ENCODE measurements around the gene DBT. TPM values are rescaled to one million over a fixed set of nuclear protein-coding genes. Genes with fewer than 3 reads are reported as not detected.

The DBT gene
- total RNA-seq, 1 experiment from 2014 or later, result 14.1 TPM

DNA sequence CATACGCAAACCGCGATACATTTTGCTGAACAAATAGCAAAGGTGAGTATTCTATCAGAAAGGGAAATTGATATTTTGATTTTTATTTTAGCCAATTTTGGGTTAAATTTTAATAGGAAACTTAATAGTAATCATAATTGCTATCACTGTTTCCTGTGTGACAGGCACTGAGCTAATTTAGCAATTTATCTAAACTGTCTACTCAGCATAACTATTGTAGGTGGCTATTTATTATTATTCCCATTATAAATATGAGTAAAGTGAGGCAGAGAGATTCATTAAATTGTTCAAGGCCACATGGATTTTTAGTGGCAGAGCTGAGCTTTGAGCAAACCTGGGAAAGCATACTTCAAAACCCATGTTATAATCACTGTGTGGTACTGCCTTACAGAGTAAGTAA lies 37.5 kb upstream of the DBT start:
- H3K9me3 ChIP-seq, result no peaks in the 10 kb centered on the region
- H3K36me3 ChIP-seq (ENCODE audit: control insufficient read depth, insufficient read depth, low read length), result no peaks in the 10 kb centered on the region; the same call in 1 of the 2 replicates
- POLR2A ChIA-PET, result no interaction called here
- intact Hi-C loops (cut with micrococcal nuclease; ENCODE audit: unreplicated experiment), result no loop called here
- no peak overlapping the region for H3K4me3 ChIP-seq (ENCODE audit: low read depth, low read length)
- no peak overlapping the region for H3K4me3 Mint-ChIP-seq (ENCODE audit: unreplicated experiment)
- no peak for DNase-seq
- H3K27ac Mint-ChIP-seq (ENCODE audit: unreplicated experiment), result no peak overlapping the region
- H3K4me1 ChIP-seq, result no peaks in the 10 kb centered on the region
- TF ChIP-seq, protein P1, sequence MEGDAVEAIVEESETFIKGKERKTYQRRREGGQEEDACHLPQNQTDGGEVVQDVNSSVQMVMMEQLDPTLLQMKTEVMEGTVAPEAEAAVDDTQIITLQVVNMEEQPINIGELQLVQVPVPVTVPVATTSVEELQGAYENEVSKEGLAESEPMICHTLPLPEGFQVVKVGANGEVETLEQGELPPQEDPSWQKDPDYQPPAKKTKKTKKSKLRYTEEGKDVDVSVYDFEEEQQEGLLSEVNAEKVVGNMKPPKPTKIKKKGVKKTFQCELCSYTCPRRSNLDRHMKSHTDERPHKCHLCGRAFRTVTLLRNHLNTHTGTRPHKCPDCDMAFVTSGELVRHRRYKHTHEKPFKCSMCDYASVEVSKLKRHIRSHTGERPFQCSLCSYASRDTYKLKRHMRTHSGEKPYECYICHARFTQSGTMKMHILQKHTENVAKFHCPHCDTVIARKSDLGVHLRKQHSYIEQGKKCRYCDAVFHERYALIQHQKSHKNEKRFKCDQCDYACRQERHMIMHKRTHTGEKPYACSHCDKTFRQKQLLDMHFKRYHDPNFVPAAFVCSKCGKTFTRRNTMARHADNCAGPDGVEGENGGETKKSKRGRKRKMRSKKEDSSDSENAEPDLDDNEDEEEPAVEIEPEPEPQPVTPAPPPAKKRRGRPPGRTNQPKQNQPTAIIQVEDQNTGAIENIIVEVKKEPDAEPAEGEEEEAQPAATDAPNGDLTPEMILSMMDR (IDR thresholded peaks at IDR 0.05; ENCODE audit: insufficient read depth in 1 of 2, low read depth in 1 of 2, low read length in 1 of 2, severe bottlenecking in 1 of 2, unreplicated experiment in 1 of 2), result no peak
- H3K4me1 Mint-ChIP-seq (ENCODE audit: low read depth, unreplicated experiment), result no peaks in the 10 kb centered on the region
- no peaks in the 10 kb centered on the region for H3K27me3 Mint-ChIP-seq (ENCODE audit: insufficient read depth, unreplicated experiment)
- CTCF ChIA-PET, result no interaction called here
- no TSS peak for BruUV-seq (replicated peaks)
- H3K27me3 ChIP-seq (replicated peaks; ENCODE audit: control insufficient read depth, insufficient read depth, low read length), result no peaks in the 10 kb centered on the region
- peaks cover 43% of the 10 kb centered on the region for H3K36me3 Mint-ChIP-seq (ENCODE audit: insufficient read depth, unreplicated experiment)
- no peaks in the 10 kb centered on the region for H3K9me3 Mint-ChIP-seq (ENCODE audit: unreplicated experiment)

DNA sequence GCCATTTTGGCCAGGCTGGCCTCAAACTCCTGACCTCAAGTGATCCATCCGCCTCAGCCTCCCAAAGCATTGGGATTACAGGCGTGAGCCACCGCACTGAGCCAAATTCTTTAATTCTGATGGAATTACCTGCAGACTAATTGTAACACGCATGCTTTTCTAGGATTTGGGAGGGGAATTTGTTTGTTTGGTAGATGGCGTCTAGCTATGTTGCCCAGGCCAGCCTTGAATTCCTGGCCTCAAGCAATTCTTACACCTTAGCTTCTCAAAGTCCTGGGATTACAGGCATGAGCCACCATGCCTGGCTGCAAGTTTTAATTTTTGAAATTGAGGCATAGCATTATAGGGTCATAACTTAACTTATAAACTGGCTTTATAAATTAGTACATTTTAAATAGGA lies 35.0 kb upstream of the DBT start:
- Mint-ChIP-seq H3K27ac (ENCODE audit: unreplicated experiment) (no peak overlapping the region), H3K36me3 (ENCODE audit: insufficient read depth, unreplicated experiment) (peaks cover 43% of the 10 kb centered on the region), H3K4me1 (ENCODE audit: low read depth, unreplicated experiment) (no peaks in the 10 kb centered on the region), H3K4me3 (ENCODE audit: unreplicated experiment) (no peak overlapping the region), H3K27me3 (ENCODE audit: insufficient read depth, unreplicated experiment) (no peaks in the 10 kb centered on the region), H3K9me3 (ENCODE audit: unreplicated experiment) (no peaks in the 10 kb centered on the region)
- Histone ChIP-seq H3K27me3 (replicated peaks; ENCODE audit: control insufficient read depth, insufficient read depth, low read length) (no peaks in the 10 kb centered on the region), H3K36me3 (ENCODE audit: control insufficient read depth, insufficient read depth, low read length) (no peaks in the 10 kb centered on the region), H3K4me1 (no peaks in the 10 kb centered on the region), H3K4me3 (ENCODE audit: low read depth, low read length) (no peak overlapping the region), H3K9me3 (no peaks in the 10 kb centered on the region)
- intact Hi-C loops (cut with micrococcal nuclease; ENCODE audit: unreplicated experiment), result no loop called here
- no peak for DNase-seq
- no TSS peak for BruUV-seq (replicated peaks)
- ChIA-PET POLR2A (no interaction called here), CTCF (no interaction called here)
- TF ChIP-seq, protein P1 (IDR thresholded peaks at IDR 0.05; ENCODE audit: insufficient read depth in 1 of 2, low read depth in 1 of 2, low read length in 1 of 2, severe bottlenecking in 1 of 2, unreplicated experiment in 1 of 2), result no peak

DNA sequence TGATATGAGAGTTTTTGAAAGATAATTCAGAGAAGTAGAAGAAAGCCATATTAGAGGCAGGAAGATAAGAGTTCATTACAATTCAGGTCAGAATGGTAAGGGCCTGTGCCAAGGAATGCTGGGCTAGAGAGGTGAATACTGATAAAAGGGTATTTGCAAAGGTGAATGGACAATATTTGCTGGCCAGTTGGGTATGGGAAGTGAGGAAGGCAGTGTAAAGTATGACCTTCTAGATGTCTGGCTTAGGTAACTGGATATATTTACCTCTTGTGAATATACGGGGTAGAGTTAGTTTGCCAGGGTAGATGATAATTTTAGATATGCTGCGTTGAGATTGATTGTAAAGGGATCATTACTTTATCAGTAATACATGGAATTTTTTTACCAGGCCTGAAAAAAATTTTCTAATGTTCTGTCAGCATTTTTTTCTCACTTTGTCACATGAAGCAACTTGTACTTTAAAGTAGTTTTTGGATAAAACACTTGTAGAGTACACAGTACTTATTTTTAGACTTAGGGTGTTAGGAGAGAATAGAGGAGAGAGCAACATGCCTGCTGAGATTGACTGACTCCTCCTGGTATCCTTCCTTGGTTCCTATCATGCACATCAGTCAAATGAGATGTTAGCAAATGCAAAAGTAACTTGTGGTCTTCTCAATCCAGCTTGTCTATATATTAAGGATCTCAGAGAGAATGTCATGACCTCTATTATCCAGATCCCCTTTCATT lies 30.5 kb upstream of the DBT start:
- Mint-ChIP-seq H3K4me3 (ENCODE audit: unreplicated experiment) (no peak overlapping the region), H3K9me3 (ENCODE audit: unreplicated experiment) (no peaks in the 10 kb centered on the region), H3K4me1 (ENCODE audit: low read depth, unreplicated experiment) (no peaks in the 10 kb centered on the region), H3K27me3 (ENCODE audit: insufficient read depth, unreplicated experiment) (no peaks in the 10 kb centered on the region), H3K36me3 (ENCODE audit: insufficient read depth, unreplicated experiment) (peaks cover 56% of the 10 kb centered on the region), H3K27ac (ENCODE audit: unreplicated experiment) (no peak overlapping the region)
- Histone ChIP-seq H3K4me1 (no peaks in the 10 kb centered on the region), H3K9me3 (no peaks in the 10 kb centered on the region), H3K4me3 (ENCODE audit: low read depth, low read length) (no peak overlapping the region), H3K27me3 (replicated peaks; ENCODE audit: control insufficient read depth, insufficient read depth, low read length) (no peaks in the 10 kb centered on the region), H3K36me3 (ENCODE audit: control insufficient read depth, insufficient read depth, low read length) (no peaks in the 10 kb centered on the region)
- TF ChIP-seq, protein P1 (IDR thresholded peaks at IDR 0.05; ENCODE audit: insufficient read depth in 1 of 2, low read depth in 1 of 2, low read length in 1 of 2, severe bottlenecking in 1 of 2, unreplicated experiment in 1 of 2), result no peak
- no TSS peak for BruUV-seq (replicated peaks)
- ChIA-PET POLR2A (no interaction called here), CTCF (no interaction called here)
- no peak for DNase-seq
- intact Hi-C loops (cut with micrococcal nuclease; ENCODE audit: unreplicated experiment), result no loop called here

Measured in Caco-2 (cell line).